KMS-11 (cell line): Measurements from ENCODE around the gene CDH4.

Source experiments
- H2AFZ ChIP-seq: fragments of 200-600 bp; sonication (generic); 2 replicates; pipeline ENCODE4 v1.6.1; 2016; ENCODE audit warnings: antibody characterized with exemption, mixed run types, low read depth
- H3K27ac ChIP-seq: fragments of 200-600 bp; sonication (generic); 2 replicates; pipeline ENCODE4 v1.6.1; 2016; ENCODE audit warnings: mild to moderate bottlenecking, mixed run types
- H3K27me3 ChIP-seq: fragments of 200-600 bp; sonication (generic); 2 replicates; pipeline ENCODE4 v1.6.1; 2017; ENCODE audit warnings: mild to moderate bottlenecking, low read depth, mixed run types, moderate library complexity; ENCODE audit not compliant: insufficient read depth
- H3K36me3 ChIP-seq: fragments of 200-600 bp; sonication (generic); 2 replicates; pipeline ENCODE4 v1.6.1; 2017; ENCODE audit warnings: mild to moderate bottlenecking, mixed run types; ENCODE audit not compliant: insufficient read depth
- H3K4me1 ChIP-seq: fragments of 200-600 bp; sonication (generic); 2 replicates; pipeline ENCODE4 v1.6.1; 2016; ENCODE audit warnings: mild to moderate bottlenecking, low read depth, mixed run types; ENCODE audit not compliant: poor library complexity, severe bottlenecking
- H3K4me2 ChIP-seq: fragments of 200-600 bp; sonication (generic); 2 replicates; pipeline ENCODE4 v1.7.0; 2016; ENCODE audit warnings: mild to moderate bottlenecking, mixed run types
- H3K4me3 ChIP-seq: fragments of 200-600 bp; sonication (generic); IDR thresholded peaks from 2 replicates; pipeline ENCODE4 v1.6.1; 2017; ENCODE audit warnings: low read depth, low read length, mixed read lengths; ENCODE audit not compliant: insufficient read depth
- H3K79me2 ChIP-seq: fragments of 200-600 bp; sonication (generic); 2 replicates; pipeline ENCODE4 v1.6.1; 2016; ENCODE audit warnings: low read depth, mixed run types; ENCODE audit not compliant: insufficient read depth
- H3K9ac ChIP-seq: fragments of 200-600 bp; sonication (generic); 2 replicates; pipeline ENCODE4 v1.6.1; 2016; ENCODE audit warnings: mild to moderate bottlenecking, mixed run types
- H4K20me1 ChIP-seq: fragments of 200-600 bp; sonication (generic); 2 replicates; pipeline ENCODE4 v1.6.1; 2016; ENCODE audit warnings: mild to moderate bottlenecking, mixed run types; ENCODE audit not compliant: insufficient read depth
- CTCF ChIP-seq: fragments of 200-600 bp; sonication (generic); conservative IDR thresholded peaks from 2 replicates; pipeline ENCODE4 v1.6.1; 2017; ENCODE audit warnings: low read depth, mild to moderate bottlenecking, antibody characterized with exemption, low read length, moderate library complexity, mixed read lengths

Gene CDH4

GRCh38 chr20:61868466-61869090 lies 616.5 kb downstream of the CDH4 start:
- Histone ChIP-seq H4K20me1 (no peaks in the 10 kb centered on the region), H3K27ac (no peak overlapping the region), H3K79me2 (no peaks in the 10 kb centered on the region), H2AFZ (no peak overlapping the region), H3K4me1 (no peaks in the 10 kb centered on the region), H3K4me3 (no peak overlapping the region), H3K27me3 (peaks cover 51% of the 10 kb centered on the region), H3K9ac (no peak overlapping the region), H3K4me2 (no peak overlapping the region), H3K36me3 (no peaks in the 10 kb centered on the region)
- TF ChIP-seq CTCF, result no peak

GRCh38 chr20:61869750-61870507 lies 617.9 kb downstream of the CDH4 start:
- TF ChIP-seq CTCF, result no peak
- Histone ChIP-seq H3K79me2 (no peaks in the 10 kb centered on the region), H4K20me1 (no peaks in the 10 kb centered on the region), H3K4me2 (no peak overlapping the region), H3K9ac (no peak overlapping the region), H2AFZ (no peak overlapping the region), H3K27me3 (peaks cover 58% of the 10 kb centered on the region), H3K4me3 (no peak overlapping the region), H3K36me3 (no peaks in the 10 kb centered on the region), H3K4me1 (no peaks in the 10 kb centered on the region), H3K27ac (no peak overlapping the region)

- H3K36me3 ChIP-seq, result no peaks in the 10 kb centered on the region
- H3K27ac ChIP-seq, result no peak overlapping the region
- H3K4me3 ChIP-seq, result no peak overlapping the region
- H4K20me1 ChIP-seq, result no peaks in the 10 kb centered on the region
- no peak for TF ChIP-seq CTCF
- no peaks in the 10 kb centered on the region for H3K79me2 ChIP-seq
- no peak overlapping the region for H3K9ac ChIP-seq
- H3K4me1 ChIP-seq, result no peaks in the 10 kb centered on the region
- no peak overlapping the region for H2AFZ ChIP-seq
- H3K27me3 ChIP-seq, result peaks cover 67% of the 10 kb centered on the region
- H3K4me2 ChIP-seq, result no peak overlapping the region
Observed at GRCh38 chr20:61871160-61871559, 619.1 kb downstream of the CDH4 start.

GRCh38 chr20:61871913-61872312 lies 619.9 kb downstream of the CDH4 start:
- Histone ChIP-seq H3K36me3 (no peaks in the 10 kb centered on the region), H3K4me1 (no peaks in the 10 kb centered on the region), H4K20me1 (no peaks in the 10 kb centered on the region), H3K9ac (no peak overlapping the region), H3K4me2 (no peak overlapping the region), H3K4me3 (no peak overlapping the region), H3K27ac (no peak overlapping the region), H3K27me3 (peaks cover 71% of the 10 kb centered on the region), H3K79me2 (no peaks in the 10 kb centered on the region), H2AFZ (no peak overlapping the region)
- TF ChIP-seq CTCF, result no peak
